Liver (tissue), 9 donors: ENCODE data around the gene ADAMTS2. TPM values are rescaled to one million over a fixed set of nuclear protein-coding genes. Genes with fewer than 3 reads are reported as not detected.

Experiments
- DNase-seq: peaks from one replicate; pipeline ENCODE4 v3.0.0-alpha.2; 2017; ENCODE audit warnings: low spot score
- H3K27ac ChIP-seq, 2 donors: one replicate each; pipeline ENCODE4 v1.7.0; 2013; ENCODE audit warnings: inconsistent platforms in 2 of 2, low read length in 2 of 2, control low read depth in 1 of 2, low read depth in 1 of 2, mild to moderate bottlenecking in 1 of 2
- H3K27me3 ChIP-seq, 4 donors: one replicate each; pipeline versions ENCODE4 v1.6.1 to v1.7.0; 2013; ENCODE audit warnings: low read length in 3 of 4, inconsistent platforms in 1 of 4, mild to moderate bottlenecking in 1 of 4, moderate library complexity in 1 of 4; ENCODE audit not compliant: control insufficient read depth in 4 of 4, insufficient read depth in 4 of 4
- H3K36me3 ChIP-seq, 4 donors: one replicate each; pipeline versions ENCODE4 v1.6.1 to v1.7.0; 2013; ENCODE audit warnings: low read length in 3 of 4, mild to moderate bottlenecking in 3 of 4, low read depth in 1 of 4, moderate library complexity in 1 of 4; ENCODE audit not compliant: control insufficient read depth in 4 of 4, insufficient read depth in 3 of 4
- H3K4me1 ChIP-seq, 4 donors: one replicate each; pipeline versions ENCODE4 v1.6.1 to v1.7.0; 2013; ENCODE audit warnings: low read length in 3 of 4, mild to moderate bottlenecking in 3 of 4, moderate library complexity in 1 of 4; ENCODE audit not compliant: control insufficient read depth in 4 of 4, insufficient read depth in 4 of 4
- H3K4me3 ChIP-seq, 3 donors: one replicate each; pipeline versions ENCODE4 v1.6.1 to v1.7.0; 2013; ENCODE audit warnings: low read length in 3 of 3, control low read depth in 1 of 3, low read depth in 1 of 3, mild to moderate bottlenecking in 1 of 3
- H3K9ac ChIP-seq, 2 donors: one replicate each; pipeline ENCODE4 v1.7.0; 2013; ENCODE audit warnings: low read length in 2 of 2, mild to moderate bottlenecking in 2 of 2, moderate library complexity in 2 of 2, control low read depth in 1 of 2, low read depth in 1 of 2
- H3K9me3 ChIP-seq, 4 donors: one replicate each; pipeline versions ENCODE4 v1.6.1 to v1.7.0; 2013; ENCODE audit warnings: low read length in 3 of 4; ENCODE audit not compliant: control insufficient read depth in 4 of 4
- ATF3 ChIP-seq: IDR thresholded peaks from 2 replicates; pipeline ENCODE4 v1.6.1; 2016; ENCODE audit warnings: antibody characterized with exemption
- CTCF ChIP-seq: fragments of 150-350 bp; IDR thresholded peaks from 2 replicates; pipeline ENCODE4 v1.5.1; 2017; ENCODE audit warnings: improper control_type of control experiment, low read depth, low read length; ENCODE audit not compliant: missing input control
- EGR1 ChIP-seq, 2 donors: IDR thresholded peaks; 2 replicates each; pipeline ENCODE4 v1.6.1; 2016 to 2018; ENCODE audit warnings: antibody characterized with exemption in 2 of 2, low read depth in 2 of 2
- FOXA1 ChIP-seq: IDR thresholded peaks from 2 replicates; pipeline ENCODE4 v1.6.1; 2016; ENCODE audit warnings: antibody characterized with exemption
- GABPA ChIP-seq, 2 donors: IDR thresholded peaks in 1 of 2; conservative IDR thresholded peaks in 1 of 2; 2 replicates each; pipeline ENCODE4 v1.6.1; 2016; ENCODE audit warnings: antibody characterized with exemption in 2 of 2, mild to moderate bottlenecking in 1 of 2, moderate library complexity in 1 of 2
- JUND ChIP-seq, 2 donors: IDR thresholded peaks; 2 replicates each; pipeline ENCODE4 v1.6.1; 2016; ENCODE audit warnings: antibody characterized with exemption in 2 of 2
- MAX ChIP-seq: IDR thresholded peaks from 2 replicates; pipeline ENCODE4 v1.6.1; 2016; ENCODE audit warnings: antibody characterized with exemption
- NR2F2 ChIP-seq: IDR thresholded peaks from 2 replicates; pipeline ENCODE4 v1.6.1; 2016; ENCODE audit warnings: antibody characterized with exemption
- REST ChIP-seq: IDR thresholded peaks from 2 replicates; pipeline ENCODE4 v1.6.1; 2016; ENCODE audit warnings: antibody characterized with exemption, mild to moderate bottlenecking
- RXRA ChIP-seq, 2 donors: IDR thresholded peaks; 2 replicates each; pipeline ENCODE4 v1.6.1; 2017 to 2018; ENCODE audit warnings: antibody characterized with exemption in 2 of 2, mild to moderate bottlenecking in 1 of 2
- SP1 ChIP-seq: IDR thresholded peaks from 2 replicates; pipeline ENCODE4 v1.6.1; 2018; ENCODE audit warnings: antibody characterized with exemption, mild to moderate bottlenecking
- TAF1 ChIP-seq: conservative IDR thresholded peaks from 2 replicates; pipeline ENCODE4 v1.6.1; 2016; ENCODE audit warnings: antibody characterized with exemption, mild to moderate bottlenecking
- YY1 ChIP-seq: IDR thresholded peaks from 2 replicates; pipeline ENCODE4 v1.6.1; 2016; ENCODE audit warnings: antibody characterized with exemption, mild to moderate bottlenecking
- ZBTB33 ChIP-seq: IDR thresholded peaks from 2 replicates; pipeline ENCODE4 v1.6.1; 2016; ENCODE audit warnings: antibody characterized with exemption
- WGBS: extraction: QIAGEN DNeasy Blood & Tissue Kit; methylation state at CpG from one replicate; pipeline ENCODE4 v1.1.7; 2013; 5-methylcytosine and 5-hydroxymethylcytosine counted together
- polyA plus RNA-seq, 2 donors: library from polyadenylated mRNA; stranded (reverse) in 1 of 2; unstranded in 1 of 2; fragments of 200-250 nt in 1 of 2; fragments of >200 nt in 1 of 2; fragmentation: Nextera tagmentation in 1 of 2; extraction: Ambion mirVana in 1 of 2; gene quantifications; one replicate each; pipeline versions ENCODE4 v1.2.1 to v1.2.3, GENCODE V29; 2013 to 2015
- total RNA-seq, 2 donors: library from RNA; depleted of rRNA; stranded (reverse); fragments of >200 nt; gene quantifications; one replicate each; pipeline ENCODE4 v1.2.3, GENCODE V29; 2014
- donor health status: healthy.
- donor health status: healthy.
- donor health status: healthy.
- donor health status: healthy.
- donor health status: healthy.

ADAMTS2 gene
- total and polyA plus RNA-seq, 4 donors, result 2.7 to 24.3 (median 12.0) TPM

- Histone ChIP-seq H3K36me3 (no peaks in the 10 kb centered on the region), H3K4me3 (no peak overlapping the region), H3K4me1 (peaks cover 0 to 2% (median 0%) of the 10 kb centered on the region in 4 donors), H3K27ac (no peak overlapping the region), H3K27me3 (peaks cover 0 to 2% (median 0%) of the 10 kb centered on the region in 4 donors), H3K9me3 (no peaks in the 10 kb centered on the region), H3K9ac (no peak overlapping the region)
- WGBS, result 88% methylated on average over 10 of the region's 10 CpGs
- TF ChIP-seq TAF1 (no peak), MAX (no peak)
- DNase-seq, result no peak
Observed at GRCh38 chr5:179149278-179149677, 196.0 kb downstream of the ADAMTS2 start.

GRCh38 chr5:179148703-179149170 is 196.5 kb downstream of the ADAMTS2 start:
- TF ChIP-seq ATF3 (no peak), JUND (IDR thresholded peaks at IDR 0.05) (no peak), FOXA1 (no peak), EGR1 (IDR thresholded peaks at IDR 0.05; ENCODE audit: low read depth in 2 of 2) (no peak), REST (no peak), NR2F2 (no peak), ZBTB33 (no peak), SP1 (no peak), GABPA (IDR thresholded peaks at IDR 0.05 in 1 of 2, conservative IDR thresholded peaks at IDR 0.05 in 1 of 2) (no peak), CTCF (no peak), RXRA (IDR thresholded peaks at IDR 0.05) (no peak), YY1 (no peak), TAF1 (no peak)
- H3K27me3 ChIP-seq, result peaks cover 0 to 2% (median 0%) of the 10 kb centered on the region in 4 donors
- 72% methylated on average over 9 of the region's 9 CpGs for WGBS
- H3K9ac ChIP-seq, result no peak overlapping the region
- no peaks in the 10 kb centered on the region for H3K4me1 ChIP-seq
- H3K4me3 ChIP-seq, result no peak overlapping the region
- H3K9me3 ChIP-seq, result no peaks in the 10 kb centered on the region
- no peaks in the 10 kb centered on the region for H3K36me3 ChIP-seq
- H3K27ac ChIP-seq, result no peak overlapping the region
- DNase-seq, result no peak
